ENCODE measurements around the gene NT5C2.

Gene NT5C2

GRCh38 chr10:103114876-103115275 is 78.2 kb downstream of the NT5C2 start:
- Histone ChIP-seq H3K9me3 (ENCODE audit: control insufficient read depth in 5 of 5, low read length in 5 of 5) (no peaks in the 10 kb centered on the region), H3K36me3 (ENCODE audit: control insufficient read depth in 5 of 5, insufficient read depth in 5 of 5, low read length in 5 of 5) (peaks cover 0 to 4% (median 0%) of the 10 kb centered on the region in 5 donors), H3K9ac (ENCODE audit: low read length in 5 of 5) (no peak overlapping the region), H3K4me3 (ENCODE audit: low read depth in 1 of 5, low read length in 5 of 5) (no peak overlapping the region), H3K4me1 (ENCODE audit: control insufficient read depth in 5 of 5, insufficient read depth in 5 of 5, low read length in 5 of 5) (peaks cover 0 to 24% (median 19%) of the 10 kb centered on the region in 5 donors), H3K27ac (ENCODE audit: low read depth, low read length) (no peak overlapping the region), H3K27me3 (ENCODE audit: control insufficient read depth in 5 of 5, insufficient read depth in 4 of 5, low read length in 5 of 5) (no peaks in the 10 kb centered on the region)

- peaks cover 0 to 4% (median 0%) of the 10 kb centered on the region in 5 donors for H3K36me3 ChIP-seq (ENCODE audit: control insufficient read depth in 5 of 5, insufficient read depth in 5 of 5, low read length in 5 of 5)
- no peak overlapping the region for H3K4me3 ChIP-seq (ENCODE audit: low read depth in 1 of 5, low read length in 5 of 5)
- H3K4me1 ChIP-seq (ENCODE audit: control insufficient read depth in 5 of 5, insufficient read depth in 5 of 5, low read length in 5 of 5) = peaks cover 0 to 24% (median 19%) of the 10 kb centered on the region in 5 donors
- H3K27me3 ChIP-seq (ENCODE audit: control insufficient read depth in 5 of 5, insufficient read depth in 4 of 5, low read length in 5 of 5) = no peaks in the 10 kb centered on the region
- H3K27ac ChIP-seq (ENCODE audit: low read depth, low read length) = no peak overlapping the region
- H3K9ac ChIP-seq (ENCODE audit: low read length in 5 of 5) = no peak overlapping the region
- no peaks in the 10 kb centered on the region for H3K9me3 ChIP-seq (ENCODE audit: control insufficient read depth in 5 of 5, low read length in 5 of 5)
Measured at GRCh38 chr10:103111918-103112877, 80.9 kb downstream of the NT5C2 start.

GRCh38 chr10:103111031-103111917 is 81.8 kb downstream of the NT5C2 start:
- H3K9ac ChIP-seq (ENCODE audit: low read length in 5 of 5) = no peak overlapping the region
- H3K4me3 ChIP-seq (ENCODE audit: low read depth in 1 of 5, low read length in 5 of 5) = no peak overlapping the region
- peaks cover 0 to 24% (median 22%) of the 10 kb centered on the region in 5 donors for H3K4me1 ChIP-seq (ENCODE audit: control insufficient read depth in 5 of 5, insufficient read depth in 5 of 5, low read length in 5 of 5)
- no peaks in the 10 kb centered on the region for H3K9me3 ChIP-seq (ENCODE audit: control insufficient read depth in 5 of 5, low read length in 5 of 5)
- H3K27me3 ChIP-seq (ENCODE audit: control insufficient read depth in 5 of 5, insufficient read depth in 4 of 5, low read length in 5 of 5) = no peaks in the 10 kb centered on the region
- H3K36me3 ChIP-seq (ENCODE audit: control insufficient read depth in 5 of 5, insufficient read depth in 5 of 5, low read length in 5 of 5) = peaks cover 0 to 4% (median 0%) of the 10 kb centered on the region in 5 donors
- H3K27ac ChIP-seq (ENCODE audit: low read depth, low read length) = peak overlapping the region; percentile 7

GRCh38 chr10:103110407-103110806 is 82.7 kb downstream of the NT5C2 start:
- H3K9ac ChIP-seq (ENCODE audit: low read length in 5 of 5) = no peak overlapping the region
- H3K27me3 ChIP-seq (ENCODE audit: control insufficient read depth in 5 of 5, insufficient read depth in 4 of 5, low read length in 5 of 5) = no peaks in the 10 kb centered on the region
- H3K27ac ChIP-seq (ENCODE audit: low read depth, low read length) = no peak overlapping the region
- peaks cover 0 to 23% (median 22%) of the 10 kb centered on the region in 5 donors for H3K4me1 ChIP-seq (ENCODE audit: control insufficient read depth in 5 of 5, insufficient read depth in 5 of 5, low read length in 5 of 5)
- no peaks in the 10 kb centered on the region for H3K9me3 ChIP-seq (ENCODE audit: control insufficient read depth in 5 of 5, low read length in 5 of 5)
- peaks cover 0 to 7% (median 3%) of the 10 kb centered on the region in 5 donors for H3K36me3 ChIP-seq (ENCODE audit: control insufficient read depth in 5 of 5, insufficient read depth in 5 of 5, low read length in 5 of 5)
- no peak overlapping the region for H3K4me3 ChIP-seq (ENCODE audit: low read depth in 1 of 5, low read length in 5 of 5)

GRCh38 chr10:103109821-103110220 is 83.3 kb downstream of the NT5C2 start:
- H3K36me3 ChIP-seq (ENCODE audit: control insufficient read depth in 5 of 5, insufficient read depth in 5 of 5, low read length in 5 of 5) = peaks cover 0 to 9% (median 4%) of the 10 kb centered on the region in 5 donors
- H3K27me3 ChIP-seq (ENCODE audit: control insufficient read depth in 5 of 5, insufficient read depth in 4 of 5, low read length in 5 of 5) = no peaks in the 10 kb centered on the region
- H3K9ac ChIP-seq (ENCODE audit: low read length in 5 of 5) = no peak overlapping the region
- H3K4me1 ChIP-seq (ENCODE audit: control insufficient read depth in 5 of 5, insufficient read depth in 5 of 5, low read length in 5 of 5) = peaks cover 0 to 23% (median 22%) of the 10 kb centered on the region in 5 donors
- no peaks in the 10 kb centered on the region for H3K9me3 ChIP-seq (ENCODE audit: control insufficient read depth in 5 of 5, low read length in 5 of 5)
- H3K27ac ChIP-seq (ENCODE audit: low read depth, low read length) = no peak overlapping the region
- no peak overlapping the region for H3K4me3 ChIP-seq (ENCODE audit: low read depth in 1 of 5, low read length in 5 of 5)

GRCh38 chr10:103106539-103106938 is 86.5 kb downstream of the NT5C2 start:
- Histone ChIP-seq H3K9ac (ENCODE audit: low read length in 5 of 5) (no peak overlapping the region), H3K4me1 (ENCODE audit: control insufficient read depth in 5 of 5, insufficient read depth in 5 of 5, low read length in 5 of 5) (peaks cover 0 to 17% (median 14%) of the 10 kb centered on the region in 5 donors), H3K36me3 (ENCODE audit: control insufficient read depth in 5 of 5, insufficient read depth in 5 of 5, low read length in 5 of 5) (peaks cover 14 to 27% (median 21%) of the 10 kb centered on the region in 5 donors), H3K4me3 (ENCODE audit: low read depth in 1 of 5, low read length in 5 of 5) (no peak overlapping the region), H3K9me3 (ENCODE audit: control insufficient read depth in 5 of 5, low read length in 5 of 5) (no peaks in the 10 kb centered on the region), H3K27ac (ENCODE audit: low read depth, low read length) (no peak overlapping the region), H3K27me3 (ENCODE audit: control insufficient read depth in 5 of 5, insufficient read depth in 4 of 5, low read length in 5 of 5) (no peaks in the 10 kb centered on the region)

- Histone ChIP-seq H3K9ac (ENCODE audit: low read length in 5 of 5) (no peak overlapping the region), H3K4me3 (ENCODE audit: low read depth in 1 of 5, low read length in 5 of 5) (no peak overlapping the region), H3K9me3 (ENCODE audit: control insufficient read depth in 5 of 5, low read length in 5 of 5) (no peaks in the 10 kb centered on the region), H3K27ac (ENCODE audit: low read depth, low read length) (no peak overlapping the region), H3K27me3 (ENCODE audit: control insufficient read depth in 5 of 5, insufficient read depth in 4 of 5, low read length in 5 of 5) (no peaks in the 10 kb centered on the region), H3K4me1 (ENCODE audit: control insufficient read depth in 5 of 5, insufficient read depth in 5 of 5, low read length in 5 of 5) (peaks cover 0 to 6% (median 4%) of the 10 kb centered on the region in 5 donors), H3K36me3 (ENCODE audit: control insufficient read depth in 5 of 5, insufficient read depth in 5 of 5, low read length in 5 of 5) (peaks cover 21 to 35% (median 28%) of the 10 kb centered on the region in 5 donors)
Measured at GRCh38 chr10:103105462-103105861, 87.6 kb downstream of the NT5C2 start.

GRCh38 chr10:103104721-103105120 is 88.4 kb downstream of the NT5C2 start:
- no peaks in the 10 kb centered on the region for H3K27me3 ChIP-seq (ENCODE audit: control insufficient read depth in 5 of 5, insufficient read depth in 4 of 5, low read length in 5 of 5)
- H3K4me1 ChIP-seq (ENCODE audit: control insufficient read depth in 5 of 5, insufficient read depth in 5 of 5, low read length in 5 of 5) = peaks cover 0 to 2% (median 0%) of the 10 kb centered on the region in 5 donors
- no peak overlapping the region for H3K9ac ChIP-seq (ENCODE audit: low read length in 5 of 5)
- peaks cover 27 to 43% (median 35%) of the 10 kb centered on the region in 5 donors for H3K36me3 ChIP-seq (ENCODE audit: control insufficient read depth in 5 of 5, insufficient read depth in 5 of 5, low read length in 5 of 5)
- no peak overlapping the region for H3K4me3 ChIP-seq (ENCODE audit: low read depth in 1 of 5, low read length in 5 of 5)
- no peaks in the 10 kb centered on the region for H3K9me3 ChIP-seq (ENCODE audit: control insufficient read depth in 5 of 5, low read length in 5 of 5)
- no peak overlapping the region for H3K27ac ChIP-seq (ENCODE audit: low read depth, low read length)

GRCh38 chr10:103103989-103104388 is 89.1 kb downstream of the NT5C2 start:
- Histone ChIP-seq H3K9me3 (ENCODE audit: control insufficient read depth in 5 of 5, low read length in 5 of 5) (no peaks in the 10 kb centered on the region), H3K27ac (ENCODE audit: low read depth, low read length) (no peak overlapping the region), H3K36me3 (ENCODE audit: control insufficient read depth in 5 of 5, insufficient read depth in 5 of 5, low read length in 5 of 5) (peaks cover 31 to 49% (median 37%) of the 10 kb centered on the region in 5 donors), H3K9ac (ENCODE audit: low read length in 5 of 5) (no peak overlapping the region), H3K27me3 (ENCODE audit: control insufficient read depth in 5 of 5, insufficient read depth in 4 of 5, low read length in 5 of 5) (no peaks in the 10 kb centered on the region), H3K4me1 (ENCODE audit: control insufficient read depth in 5 of 5, insufficient read depth in 5 of 5, low read length in 5 of 5) (peaks cover 0 to 2% (median 0%) of the 10 kb centered on the region in 5 donors), H3K4me3 (ENCODE audit: low read depth in 1 of 5, low read length in 5 of 5) (no peak overlapping the region)

Measured in subcutaneous abdominal adipose tissue (tissue), 5 donors.